Measurements from ENCODE around the gene GABRG3.
"Not testable (repeated sequence)": the region's sequence is repeated elsewhere in the genome, so short reads cannot be mapped to it uniquely, and the experiment has no call there.

The GABRG3 gene

GRCh38 chr15:27119695-27120266 lies 148.8 kb downstream of the GABRG3 start:
- peak; percentile 60 for DNase-seq

GRCh38 chr15:27121672-27122071 lies 150.7 kb downstream of the GABRG3 start:
- no peak for DNase-seq

GRCh38 chr15:27123291-27123690 lies 152.3 kb downstream of the GABRG3 start:
- no peak for DNase-seq

- DNase-seq, result no peak
Measured at GRCh38 chr15:27123808-27124207, 152.8 kb downstream of the GABRG3 start.

- peak; percentile 81 for DNase-seq
Measured at GRCh38 chr15:27124287-27124871, 153.4 kb downstream of the GABRG3 start.

- DNase-seq, result no peak
Measured at GRCh38 chr15:27125185-27125584, 154.2 kb downstream of the GABRG3 start.

- no peak for DNase-seq
Measured at GRCh38 chr15:27126449-27126848, 155.5 kb downstream of the GABRG3 start.

- peak; percentile 61 for DNase-seq
Measured at GRCh38 chr15:27127815-27128570, 157.0 kb downstream of the GABRG3 start.

- DNase-seq, result no peak
Measured at GRCh38 chr15:27133249-27133648, 162.3 kb downstream of the GABRG3 start.

- DNase-seq, result no peak
Measured at GRCh38 chr15:27134481-27134880, 163.5 kb downstream of the GABRG3 start.

- DNase-seq, result no peak
Measured at GRCh38 chr15:27135151-27135550, 164.2 kb downstream of the GABRG3 start.

GRCh38 chr15:27137127-27137526 lies 166.1 kb downstream of the GABRG3 start:
- DNase-seq, result no peak

- no peak for DNase-seq
Measured at GRCh38 chr15:27165590-27165989, 194.6 kb downstream of the GABRG3 start.

GRCh38 chr15:27166917-27167316 lies 195.9 kb downstream of the GABRG3 start:
- no peak for DNase-seq

GRCh38 chr15:27167738-27168137 lies 196.8 kb downstream of the GABRG3 start:
- no peak for DNase-seq

GRCh38 chr15:27170851-27171250 lies 199.9 kb downstream of the GABRG3 start:
- no peak for DNase-seq

GRCh38 chr15:27172821-27173220 lies 201.8 kb downstream of the GABRG3 start:
- no peak for DNase-seq

- no peak for DNase-seq
Measured at GRCh38 chr15:27175472-27176153, 204.6 kb downstream of the GABRG3 start.

GRCh38 chr15:27176785-27177406 lies 205.9 kb downstream of the GABRG3 start:
- DNase-seq, result peak; percentile 25

GRCh38 chr15:27179789-27180188 lies 208.8 kb downstream of the GABRG3 start:
- peak; percentile 67 for DNase-seq

- no peak for DNase-seq
Measured at GRCh38 chr15:27182561-27183110, 211.7 kb downstream of the GABRG3 start.

- DNase-seq, result no peak
Measured at GRCh38 chr15:27183201-27183600, 212.2 kb downstream of the GABRG3 start.

- DNase-seq, result not testable (repeated sequence)
Measured at GRCh38 chr15:27191515-27191914, 220.5 kb downstream of the GABRG3 start.

Measured in OCI-M1 (cell line).